GM15510 (cell line): Measurements from ENCODE around the gene MAD1L1.

Experiments
- POLR2A ChIP-seq: IDR thresholded peaks from 3 replicates; pipeline ENCODE4 v1.6.1; 2011; ENCODE audit warnings: borderline replicate concordance; ENCODE audit not compliant: insufficient read length; ENCODE audit errors: extremely low read depth

Gene MAD1L1

GRCh38 chr7:2217716-2218443 is 14.9 kb downstream of the MAD1L1 start:
- no peak for TF ChIP-seq POLR2A

GRCh38 chr7:2217206-2217605 is 15.5 kb downstream of the MAD1L1 start:
- no peak for TF ChIP-seq POLR2A

- no peak for TF ChIP-seq POLR2A
Measured at GRCh38 chr7:2215851-2216250, 16.9 kb downstream of the MAD1L1 start.

GRCh38 chr7:2214636-2215035 is 18.1 kb downstream of the MAD1L1 start:
- no peak for TF ChIP-seq POLR2A

GRCh38 chr7:2213551-2214215 is 19.1 kb downstream of the MAD1L1 start:
- TF ChIP-seq POLR2A = no peak

GRCh38 chr7:2212906-2213305 is 19.8 kb downstream of the MAD1L1 start:
- TF ChIP-seq POLR2A = no peak

- no peak for TF ChIP-seq POLR2A
Measured at GRCh38 chr7:2211926-2212325, 20.8 kb downstream of the MAD1L1 start.

- no peak for TF ChIP-seq POLR2A
Measured at GRCh38 chr7:2211259-2211880, 21.4 kb downstream of the MAD1L1 start.

- no peak for TF ChIP-seq POLR2A
Measured at GRCh38 chr7:2210551-2211258, 22.0 kb downstream of the MAD1L1 start.

- no peak for TF ChIP-seq POLR2A
Measured at GRCh38 chr7:2209961-2210323, 22.8 kb downstream of the MAD1L1 start.

- TF ChIP-seq POLR2A = no peak
Measured at GRCh38 chr7:2209146-2209960, 23.4 kb downstream of the MAD1L1 start.

- TF ChIP-seq POLR2A = no peak
Measured at GRCh38 chr7:2208712-2209111, 24.0 kb downstream of the MAD1L1 start.

- TF ChIP-seq POLR2A = no peak
Measured at GRCh38 chr7:2205036-2205780, 27.5 kb downstream of the MAD1L1 start.

- TF ChIP-seq POLR2A = no peak
Measured at GRCh38 chr7:2204446-2204845, 28.3 kb downstream of the MAD1L1 start.
